GM18909 (cell line): Measurements from ENCODE around the gene B3GNT5.
"Not testable (repeated sequence)": the region's sequence is repeated elsewhere in the genome, so short reads cannot be mapped to it uniquely, and the experiment has no call there.

Experiments
- ATAC-seq: cut with Tn5 transposase; IDR thresholded peaks from one replicate; pipeline ENCODE4 v1.9.1; 2021; ENCODE audit warnings: mild to moderate bottlenecking; ENCODE audit not compliant: unreplicated experiment, poor library complexity

Gene B3GNT5

DNA sequence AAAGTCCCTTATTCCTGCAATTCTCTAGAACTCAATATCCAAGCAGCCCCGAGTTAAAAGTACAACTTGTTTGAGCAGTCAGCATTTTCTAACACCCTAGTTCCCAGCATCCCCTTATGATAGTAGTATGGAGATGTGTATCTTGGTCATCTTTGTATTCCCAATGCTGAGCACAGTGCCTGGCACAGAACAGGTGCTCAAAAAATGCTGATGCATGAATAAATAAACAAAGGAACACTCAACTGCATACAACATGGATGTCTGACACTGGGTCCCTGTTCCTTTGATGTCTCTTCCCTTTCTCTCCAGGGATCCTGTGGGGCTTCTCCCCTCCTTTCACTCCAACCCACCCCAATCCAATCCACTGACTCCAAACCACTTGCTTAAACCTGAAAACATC lies 23.9 kb upstream of the B3GNT5 start:
- no peak for ATAC-seq

GRCh38 chr3:183230251-183230650 lies 22.8 kb upstream of the B3GNT5 start:
- ATAC-seq = not testable (repeated sequence)

GRCh38 chr3:183230826-183231225 lies 22.2 kb upstream of the B3GNT5 start:
- ATAC-seq = no peak

DNA sequence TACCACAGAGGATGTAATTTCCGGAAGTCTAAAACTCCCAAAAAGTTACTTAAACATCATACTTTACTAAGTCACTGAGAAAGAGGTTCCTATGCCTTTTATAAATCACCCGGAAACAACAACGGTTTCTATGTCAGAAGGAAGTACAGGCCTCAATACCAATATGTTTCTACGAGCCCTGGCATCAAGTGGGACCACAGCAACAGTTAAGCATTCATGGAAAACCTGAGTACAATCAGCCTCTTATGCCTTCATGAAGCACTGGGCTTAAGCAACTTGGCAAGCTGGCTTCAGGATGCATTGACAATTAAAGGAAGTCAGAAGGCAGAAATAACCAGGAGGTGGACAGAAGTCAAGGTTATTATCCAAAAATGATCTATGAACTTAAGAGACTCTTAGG lies 19.1 kb upstream of the B3GNT5 start:
- ATAC-seq = no peak

GRCh38 chr3:183239046-183239445 lies 14.0 kb upstream of the B3GNT5 start:
- no peak for ATAC-seq

DNA sequence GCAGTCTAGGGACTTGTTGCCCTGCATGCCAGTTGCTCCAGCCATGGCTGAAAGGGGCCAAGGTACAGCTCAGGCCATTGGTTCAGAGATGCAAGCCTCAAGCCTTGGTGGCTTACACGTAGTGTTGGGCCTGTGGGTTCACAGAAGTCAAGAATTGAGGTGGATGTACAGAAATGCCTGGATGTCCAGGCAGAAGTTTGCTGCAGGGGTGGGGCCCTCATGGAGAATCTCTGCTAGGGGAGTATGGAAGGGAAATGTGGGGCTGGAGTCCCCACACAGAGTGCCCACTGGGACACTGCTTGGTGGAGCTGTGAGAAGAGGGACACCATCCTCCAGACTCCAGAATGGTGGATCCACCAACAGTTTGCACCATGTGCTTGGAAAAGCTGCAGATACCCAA lies 10.6 kb upstream of the B3GNT5 start:
- ATAC-seq = no peak

DNA sequence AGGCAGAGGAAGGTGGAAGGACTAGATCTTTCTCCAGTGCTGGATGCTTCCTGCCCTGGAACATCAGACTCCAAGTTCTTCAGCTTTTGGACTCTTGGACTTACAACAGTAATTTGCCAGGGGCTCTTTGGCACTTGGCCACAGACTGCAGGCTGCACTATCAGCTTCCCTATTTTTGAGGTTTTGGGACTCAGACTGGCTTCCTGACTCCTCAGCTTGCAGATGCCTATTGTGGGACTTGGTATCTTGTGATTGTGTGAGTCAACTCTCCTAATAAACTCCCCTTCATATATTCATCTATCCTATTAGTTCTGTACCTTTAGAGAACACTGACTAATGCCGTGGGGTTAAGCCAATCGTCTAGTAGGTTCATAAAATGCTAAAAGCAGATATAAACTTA lies 8.8 kb upstream of the B3GNT5 start:
- ATAC-seq = no peak

DNA sequence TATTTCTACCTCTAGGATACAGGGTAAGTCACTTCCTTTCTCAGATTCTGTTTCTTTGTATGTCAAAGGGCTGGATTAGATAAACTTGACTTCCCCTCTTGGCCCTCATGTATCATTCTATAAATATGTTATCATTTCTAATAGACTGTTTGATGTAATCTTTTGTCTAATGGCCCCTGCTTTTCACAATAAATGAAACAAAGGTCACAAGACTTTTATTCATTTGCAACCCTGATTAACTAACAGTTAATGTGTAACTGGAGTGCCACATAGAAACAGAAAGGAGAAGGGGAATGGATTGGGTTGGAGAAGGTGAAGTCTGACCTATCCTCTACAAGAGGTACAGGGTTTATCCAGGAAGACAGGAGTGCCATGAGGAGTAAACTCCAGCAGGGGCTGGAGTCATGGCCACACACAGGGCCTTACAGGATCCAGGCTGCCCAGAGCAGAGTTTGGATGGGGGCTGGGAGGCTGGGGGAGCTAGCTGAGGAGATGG lies 8.0 kb upstream of the B3GNT5 start:
- no peak for ATAC-seq

GRCh38 chr3:183247011-183247589 lies 6.0 kb upstream of the B3GNT5 start:
- ATAC-seq = no peak

- no peak for ATAC-seq
Observed at GRCh38 chr3:183249006-183249718, 3.9 kb upstream of the B3GNT5 start.

DNA sequence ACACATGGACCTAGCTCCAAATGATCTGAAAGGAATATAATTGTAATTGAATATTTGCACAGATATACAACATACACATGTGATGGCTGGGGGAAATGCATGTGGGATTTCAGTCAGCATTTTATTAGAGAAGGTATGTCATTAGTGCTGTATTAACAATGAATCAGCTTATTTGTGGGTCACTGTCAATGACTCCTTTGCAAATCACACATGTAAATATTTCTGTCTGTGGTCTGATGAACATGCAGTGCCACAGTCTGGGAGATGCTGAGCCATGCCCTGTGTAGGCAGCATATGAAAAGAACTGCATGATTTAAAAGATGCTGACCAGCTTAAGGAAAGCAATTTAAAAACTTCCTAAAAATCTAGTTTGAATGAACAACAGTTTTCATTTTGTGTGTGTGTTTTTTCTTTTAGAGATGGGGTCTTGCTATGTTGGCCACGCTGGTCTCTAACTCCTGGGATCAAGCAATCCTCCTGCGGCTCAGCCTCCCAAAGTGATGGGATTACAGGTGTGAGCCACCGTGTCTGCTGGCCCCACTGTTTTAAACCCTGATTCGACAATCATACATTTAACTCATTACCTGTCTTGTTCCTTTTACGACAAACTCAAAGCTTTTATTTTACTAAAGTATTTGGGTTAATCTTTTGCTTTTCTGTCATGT lies 803 bp upstream of the B3GNT5 start:
- ATAC-seq = no peak

DNA sequence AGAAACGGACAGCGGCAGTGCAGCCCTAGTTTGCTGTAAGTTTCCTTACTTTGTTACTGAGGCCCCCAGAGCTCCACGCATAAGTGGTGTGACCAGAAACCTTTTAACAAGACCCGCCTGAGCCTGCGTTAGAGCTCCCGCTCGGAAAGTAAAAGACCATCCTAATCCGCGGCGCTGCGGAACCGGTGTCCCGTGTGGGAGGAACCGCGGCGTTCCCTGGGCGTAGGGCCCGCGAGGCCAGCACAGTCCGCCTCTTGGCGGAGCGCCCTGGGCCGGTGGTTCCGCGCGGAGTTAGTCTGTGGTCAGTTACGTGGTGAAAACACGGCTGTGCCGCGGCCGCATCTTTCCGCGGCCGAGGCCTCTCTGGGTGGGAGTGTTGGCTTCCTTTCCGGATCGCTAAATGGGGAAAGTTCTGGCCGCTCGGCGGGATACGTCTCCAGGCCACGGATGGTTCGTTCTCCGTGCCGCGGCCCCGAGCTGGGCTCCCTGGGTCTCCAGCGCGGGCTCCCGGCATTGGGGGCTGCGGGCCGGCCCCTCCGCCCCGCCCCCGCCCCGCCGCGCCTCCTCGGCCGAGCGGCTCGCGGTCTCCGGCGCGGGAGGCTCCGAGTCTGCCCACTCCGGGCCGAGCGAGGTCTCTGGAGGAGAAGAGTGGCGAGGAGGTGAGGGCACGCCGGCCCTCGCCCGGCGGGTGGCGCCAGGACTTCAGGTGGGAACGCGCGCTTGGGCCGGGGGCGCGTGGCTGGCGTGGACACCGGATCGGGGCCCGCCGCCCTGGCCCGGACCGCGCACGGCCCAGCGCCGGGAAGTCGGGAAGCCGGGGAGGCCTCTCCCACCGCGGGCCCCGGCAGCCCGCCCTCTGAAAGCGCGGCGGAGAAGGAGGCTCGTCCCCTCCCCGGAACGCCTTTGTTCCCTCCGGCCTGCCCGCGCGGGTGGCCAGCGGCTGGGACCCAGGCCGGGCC lies 754 bp downstream of the B3GNT5 start:
- no peak for ATAC-seq

DNA sequence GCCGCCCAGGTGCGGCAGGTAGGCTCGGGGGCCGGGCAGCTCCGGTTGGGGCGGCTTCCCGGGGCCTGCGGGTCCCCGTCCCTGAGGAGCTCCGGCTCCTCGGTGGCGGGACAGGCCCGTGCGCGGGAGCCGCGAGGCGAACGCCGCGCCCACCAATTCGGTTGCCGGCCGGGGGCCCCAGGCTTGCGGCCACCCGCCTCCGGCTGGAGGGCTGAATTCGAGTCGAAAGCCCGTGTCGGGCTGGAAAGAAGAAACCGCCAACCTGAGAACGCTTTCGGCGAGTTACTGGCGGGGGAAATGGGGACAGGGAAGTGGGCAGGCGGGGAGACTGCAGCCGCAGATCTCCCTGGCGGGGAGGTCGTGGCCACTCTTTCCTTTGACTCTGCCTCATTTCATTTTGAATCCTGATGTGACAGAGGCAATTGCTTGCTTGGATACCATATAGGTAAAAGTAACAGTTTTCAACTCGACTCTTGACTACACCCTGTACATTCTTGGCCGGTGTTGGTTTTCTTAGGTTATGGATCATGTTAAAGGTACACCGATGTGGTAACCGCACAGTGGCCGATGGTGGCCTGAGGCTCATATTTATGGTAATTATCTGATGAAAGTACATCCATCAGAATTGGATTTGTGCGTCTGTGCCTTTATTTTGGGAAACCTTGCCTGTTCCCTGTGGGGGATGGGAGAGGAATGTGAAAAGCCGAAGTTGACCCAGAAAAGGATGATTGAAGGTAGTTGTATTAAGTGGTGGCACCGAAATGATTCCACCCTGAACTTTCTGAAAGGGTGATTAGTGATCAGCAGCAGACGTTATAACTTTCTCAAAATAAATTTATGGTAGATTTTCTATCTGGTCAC lies 1.7 kb downstream of the B3GNT5 start:
- no peak for ATAC-seq

- no peak for ATAC-seq
Observed at GRCh38 chr3:183255348-183255730, 2.3 kb downstream of the B3GNT5 start.

DNA sequence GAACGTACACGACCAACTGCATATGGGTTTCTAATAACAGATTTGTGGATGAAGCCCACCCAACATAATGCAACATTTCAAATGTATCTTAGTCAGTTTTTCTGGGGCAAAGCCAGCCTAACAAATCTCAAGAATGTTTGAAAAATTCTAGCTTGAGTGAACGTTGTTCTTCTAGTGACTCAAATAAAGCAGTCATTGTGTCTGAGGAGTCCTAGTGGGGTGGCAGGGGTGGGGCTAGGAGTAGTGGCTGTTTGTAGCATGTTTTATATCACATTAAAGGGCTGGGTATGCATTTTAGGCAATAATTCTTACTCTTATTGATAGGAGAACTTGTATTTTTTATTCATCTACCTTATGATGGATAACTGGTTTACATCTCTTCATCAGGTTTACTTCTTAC lies 6.0 kb downstream of the B3GNT5 start:
- ATAC-seq = no peak

DNA sequence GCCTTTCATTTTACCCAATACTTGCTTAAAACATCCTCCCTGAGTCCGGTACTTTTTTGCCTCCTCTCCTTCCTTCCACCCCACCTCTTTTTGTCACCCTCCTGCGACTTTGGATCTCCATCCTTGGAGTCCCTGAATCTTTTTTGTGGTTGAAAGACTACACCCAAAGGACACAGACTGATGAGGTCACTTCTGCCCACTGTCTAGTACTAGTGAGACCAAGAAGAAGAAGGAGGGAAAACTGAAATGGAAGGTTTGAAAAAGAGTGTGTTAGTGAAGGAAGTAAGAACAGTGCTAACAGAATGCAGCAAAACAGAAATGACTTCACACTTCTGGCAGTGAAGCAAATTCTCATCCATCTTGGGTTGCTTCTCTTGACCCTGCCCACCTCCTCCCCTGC lies 6.6 kb downstream of the B3GNT5 start:
- no peak for ATAC-seq

DNA sequence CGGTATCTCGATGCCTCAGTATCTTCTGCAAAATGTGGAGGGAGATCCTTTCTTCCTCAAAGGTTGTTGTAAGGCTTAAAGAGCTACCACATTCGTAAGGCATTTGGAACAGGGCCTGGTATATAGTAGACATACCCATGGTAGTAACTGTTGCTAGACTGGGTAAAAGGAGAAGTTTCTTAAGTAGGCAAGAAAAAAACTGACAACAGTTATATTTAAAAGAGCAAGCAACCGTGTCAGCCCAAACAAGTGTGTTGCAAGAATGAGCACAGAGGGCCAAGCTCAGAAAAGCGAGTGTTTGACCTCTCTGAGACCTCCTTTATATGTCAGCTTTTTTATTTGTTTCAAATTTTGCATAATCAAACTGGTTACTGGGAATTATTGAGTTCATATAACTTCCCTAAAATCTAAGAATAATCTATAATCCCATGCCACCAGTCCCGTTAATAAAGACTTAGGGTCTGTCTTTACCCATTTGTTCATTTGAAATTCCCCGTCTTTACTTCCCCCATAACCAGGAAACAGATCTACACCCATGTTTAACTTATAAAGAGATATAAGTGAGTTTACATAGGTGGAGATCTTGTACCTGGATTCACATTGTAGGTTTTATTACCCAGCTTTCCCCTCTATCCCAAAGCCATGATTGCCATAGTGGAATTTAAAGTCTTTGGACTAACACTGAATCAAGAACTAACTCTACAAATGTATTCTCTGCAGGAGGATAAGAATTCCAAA lies 7.3 kb downstream of the B3GNT5 start:
- no peak for ATAC-seq

DNA sequence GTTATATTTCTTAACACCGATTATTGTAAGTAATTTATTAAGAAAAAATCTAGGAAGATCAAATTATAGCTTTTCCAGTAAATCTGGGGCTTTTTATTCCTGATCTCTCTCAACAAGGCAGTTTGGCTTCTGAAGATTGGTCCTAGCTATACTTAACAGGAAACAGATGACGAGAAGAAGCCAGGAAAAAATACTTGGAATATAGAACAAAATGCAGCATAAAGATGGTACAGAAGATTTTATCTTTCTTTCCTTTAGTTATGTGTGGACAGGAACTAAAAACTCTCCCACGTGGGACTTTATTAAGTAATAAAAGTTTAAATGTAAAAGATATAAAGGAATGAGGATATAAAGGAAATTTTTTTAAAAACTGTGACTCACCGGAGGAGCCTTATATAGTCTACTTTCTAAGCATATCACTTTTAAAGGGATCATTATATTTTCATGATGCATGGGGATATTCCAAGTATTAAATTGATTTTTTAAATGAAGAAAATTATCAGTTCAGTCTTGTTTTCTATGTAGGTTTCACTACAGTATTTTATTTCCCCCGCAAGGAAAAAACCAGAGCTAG lies 8.2 kb downstream of the B3GNT5 start:
- no peak for ATAC-seq
